ENCODE results near the gene IGSF21.

The IGSF21 gene

DNA sequence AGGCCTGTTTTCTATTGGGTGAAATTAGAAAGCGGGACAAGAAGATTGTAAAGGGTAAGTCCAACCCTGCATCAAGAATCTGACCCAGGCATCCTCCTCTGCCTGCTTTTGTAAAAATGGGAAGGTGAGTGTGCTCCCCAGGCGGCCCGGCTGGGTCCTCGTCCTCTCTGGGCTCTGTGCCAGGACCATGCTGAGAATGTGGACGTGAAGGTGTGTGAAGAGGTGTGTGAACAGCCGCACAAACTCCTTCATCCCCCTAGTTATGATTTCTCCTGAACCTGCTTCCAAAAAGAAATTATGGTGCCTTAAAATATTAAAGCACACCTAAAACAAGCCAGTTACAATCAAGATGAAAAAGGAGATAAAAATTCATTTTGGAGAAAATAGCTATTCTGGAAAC lies 185.7 kb downstream of the IGSF21 start:
- no peak overlapping the region for H3K23ac ChIP-seq (ENCODE audit: low read length)
- no peak overlapping the region for H2BK120ac ChIP-seq (ENCODE audit: insufficient read depth, low read length, poor library complexity)
- H3K36me3 ChIP-seq (ENCODE audit: control insufficient read depth in 1 of 2, insufficient read depth in 2 of 2, low read length in 2 of 2) = no peaks in the 10 kb centered on the region
- no peaks in the 10 kb centered on the region for H3K9me3 ChIP-seq (ENCODE audit: insufficient read depth, low read depth, low read length)
- H3K27me3 ChIP-seq (ENCODE audit: insufficient read depth, low read length) = no peaks in the 10 kb centered on the region
- WGBS (ENCODE audit: extremely low coverage, insufficient coverage, insufficient read length) = no CpG with 5 or more reads among the region's 6 CpGs
- no peaks in the 10 kb centered on the region for H3K79me2 ChIP-seq (ENCODE audit: control insufficient read depth, insufficient read depth, low read length, poor library complexity)
- no peak overlapping the region for H4K91ac ChIP-seq (ENCODE audit: low read depth, low read length)
- H3K18ac ChIP-seq (ENCODE audit: low read length) = no peak overlapping the region
- no peak overlapping the region for H3K27ac ChIP-seq (ENCODE audit: low read depth, low read length)
- no peak overlapping the region for H3K4ac ChIP-seq (ENCODE audit: low read depth, low read length)
- H3K4me3 ChIP-seq (ENCODE audit: low read depth, low read length) = no peak overlapping the region
- no peaks in the 10 kb centered on the region for H3K79me1 ChIP-seq (ENCODE audit: low read length)
- no peak overlapping the region for H3K14ac ChIP-seq (ENCODE audit: low read length)
- H4K12ac ChIP-seq (ENCODE audit: low read depth, low read length) = no peak overlapping the region
- H2BK12ac ChIP-seq (ENCODE audit: low read length) = no peak overlapping the region
- no peak overlapping the region for H2BK5ac ChIP-seq (ENCODE audit: low read depth, low read length, poor library complexity)
- H4K8ac ChIP-seq (ENCODE audit: low read depth, low read length) = no peak overlapping the region
- DNase-seq = no peak
- H3K9ac ChIP-seq (ENCODE audit: low read length) = no peak overlapping the region
- no peak overlapping the region for H2AFZ ChIP-seq (ENCODE audit: insufficient read depth, low read length, poor library complexity)
- no peaks in the 10 kb centered on the region for H3K4me1 ChIP-seq (ENCODE audit: control insufficient read depth in 1 of 2, insufficient read depth in 2 of 2, low read length in 2 of 2)
- H2AK5ac ChIP-seq (ENCODE audit: low read length) = no peak overlapping the region
- no peak overlapping the region for H3K4me2 ChIP-seq (ENCODE audit: low read length)

DNA sequence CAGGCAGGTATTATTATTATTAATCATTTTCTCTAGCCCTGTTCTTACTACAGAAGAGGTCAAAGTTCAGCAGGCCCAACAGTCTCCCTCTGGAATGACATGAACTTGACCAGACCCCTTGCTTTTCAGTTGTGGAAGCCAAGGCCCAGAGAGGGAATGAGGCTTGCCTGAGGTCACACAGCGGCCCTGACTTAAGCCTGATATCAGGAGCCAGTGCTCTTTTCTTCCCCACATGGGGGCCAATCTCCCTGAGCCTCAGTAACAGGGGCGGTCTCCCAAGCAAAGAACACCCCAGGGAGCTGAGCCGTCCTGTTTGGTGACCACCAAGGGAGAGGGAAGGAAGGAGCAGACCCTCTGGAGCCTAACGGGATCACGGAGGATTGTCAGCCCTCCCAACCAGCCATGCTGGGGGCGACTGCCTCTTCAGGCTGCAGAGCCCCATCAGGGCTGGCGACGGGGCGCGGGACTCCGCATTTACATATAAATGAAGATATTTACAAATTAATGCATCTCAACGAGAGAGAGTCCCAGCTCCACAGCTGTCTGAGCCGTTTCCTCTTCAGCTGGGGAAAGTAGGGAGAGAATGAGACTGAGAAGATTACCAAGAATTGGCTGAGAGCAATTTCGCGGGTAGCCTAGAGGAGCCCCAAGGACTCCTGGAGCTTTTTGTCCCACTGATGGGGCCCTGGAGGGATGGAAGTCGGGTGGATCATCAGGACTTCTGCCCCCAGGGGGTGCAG lies 187.0 kb downstream of the IGSF21 start:
- Histone ChIP-seq H3K23ac (ENCODE audit: low read length) (no peak overlapping the region), H3K27ac (ENCODE audit: low read depth, low read length) (no peak overlapping the region), H4K91ac (ENCODE audit: low read depth, low read length) (no peak overlapping the region), H3K14ac (ENCODE audit: low read length) (no peak overlapping the region), H2BK5ac (ENCODE audit: low read depth, low read length, poor library complexity) (no peak overlapping the region), H3K9ac (ENCODE audit: low read length) (no peak overlapping the region), H3K27me3 (ENCODE audit: insufficient read depth, low read length) (no peaks in the 10 kb centered on the region), H2BK120ac (ENCODE audit: insufficient read depth, low read length, poor library complexity) (no peak overlapping the region), H3K4me3 (ENCODE audit: low read depth, low read length) (no peak overlapping the region), H2AFZ (ENCODE audit: insufficient read depth, low read length, poor library complexity) (no peak overlapping the region), H3K18ac (ENCODE audit: low read length) (no peak overlapping the region), H4K8ac (ENCODE audit: low read depth, low read length) (no peak overlapping the region), H3K4me2 (ENCODE audit: low read length) (no peak overlapping the region), H3K36me3 (ENCODE audit: control insufficient read depth in 1 of 2, insufficient read depth in 2 of 2, low read length in 2 of 2) (no peaks in the 10 kb centered on the region), H3K9me3 (ENCODE audit: insufficient read depth, low read depth, low read length) (no peaks in the 10 kb centered on the region), H3K79me2 (ENCODE audit: control insufficient read depth, insufficient read depth, low read length, poor library complexity) (no peaks in the 10 kb centered on the region), H4K12ac (ENCODE audit: low read depth, low read length) (no peak overlapping the region), H3K4me1 (ENCODE audit: control insufficient read depth in 1 of 2, insufficient read depth in 2 of 2, low read length in 2 of 2) (no peaks in the 10 kb centered on the region), H3K4ac (ENCODE audit: low read depth, low read length) (no peak overlapping the region), H2AK5ac (ENCODE audit: low read length) (no peak overlapping the region), H3K79me1 (ENCODE audit: low read length) (no peaks in the 10 kb centered on the region), H2BK12ac (ENCODE audit: low read length) (no peak overlapping the region)
- WGBS (ENCODE audit: extremely low coverage, insufficient coverage, insufficient read length) = no CpG with 5 or more reads among the region's 16 CpGs
- DNase-seq = no peak

DNA sequence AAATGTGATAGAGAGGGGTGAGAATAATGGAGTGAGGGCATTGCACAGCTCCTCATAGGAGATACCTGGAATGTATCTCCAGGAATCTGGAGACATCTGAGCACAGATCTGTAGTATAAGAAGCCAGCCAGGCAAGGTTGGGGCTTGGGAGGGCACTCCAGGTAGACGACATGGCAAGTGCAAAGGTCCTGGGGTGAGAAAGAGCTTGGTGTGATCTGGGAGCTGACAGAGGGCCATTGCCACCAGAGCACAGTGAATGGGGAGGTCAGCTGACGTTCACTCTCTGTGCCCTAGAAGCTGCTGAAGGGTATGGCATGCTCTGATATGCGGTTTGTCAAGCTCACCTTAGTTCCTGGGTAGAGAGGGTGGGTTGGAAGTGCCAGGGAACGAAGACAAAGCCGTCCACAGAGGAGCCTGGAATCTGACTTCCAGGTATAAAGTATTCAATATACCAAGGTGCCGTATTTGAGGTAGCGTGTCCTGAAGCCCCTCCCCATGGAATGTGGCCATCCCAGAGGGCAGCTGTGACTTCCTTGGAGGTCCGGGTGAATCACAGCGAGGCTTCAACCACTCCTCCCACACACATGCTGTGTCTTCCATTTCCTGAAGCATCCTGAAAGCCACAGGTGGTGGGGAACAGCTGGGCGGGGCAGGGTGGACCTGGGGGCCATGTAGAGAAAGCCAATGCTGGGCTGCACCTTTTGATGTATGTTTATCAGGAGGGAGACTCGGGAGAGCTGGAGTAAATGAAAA lies 190.5 kb downstream of the IGSF21 start:
- no peak overlapping the region for H3K23ac ChIP-seq (ENCODE audit: low read length)
- no peak overlapping the region for H3K9ac ChIP-seq (ENCODE audit: low read length)
- no peaks in the 10 kb centered on the region for H3K79me2 ChIP-seq (ENCODE audit: control insufficient read depth, insufficient read depth, low read length, poor library complexity)
- no peak overlapping the region for H4K12ac ChIP-seq (ENCODE audit: low read depth, low read length)
- no peak overlapping the region for H3K4me2 ChIP-seq (ENCODE audit: low read length)
- no peak overlapping the region for H4K91ac ChIP-seq (ENCODE audit: low read depth, low read length)
- no peaks in the 10 kb centered on the region for H3K9me3 ChIP-seq (ENCODE audit: insufficient read depth, low read depth, low read length)
- no peaks in the 10 kb centered on the region for H3K27me3 ChIP-seq (ENCODE audit: insufficient read depth, low read length)
- H3K36me3 ChIP-seq (ENCODE audit: control insufficient read depth in 1 of 2, insufficient read depth in 2 of 2, low read length in 2 of 2) = no peaks in the 10 kb centered on the region
- H3K18ac ChIP-seq (ENCODE audit: low read length) = no peak overlapping the region
- peaks cover 6 to 8% of the 10 kb centered on the region in 2 experiments for H3K4me1 ChIP-seq (ENCODE audit: control insufficient read depth in 1 of 2, insufficient read depth in 2 of 2, low read length in 2 of 2)
- WGBS (ENCODE audit: extremely low coverage, insufficient coverage, insufficient read length) = no CpG with 5 or more reads among the region's 11 CpGs
- no peak overlapping the region for H2BK5ac ChIP-seq (ENCODE audit: low read depth, low read length, poor library complexity)
- H3K27ac ChIP-seq (ENCODE audit: low read depth, low read length) = no peak overlapping the region
- H3K14ac ChIP-seq (ENCODE audit: low read length) = no peak overlapping the region
- no peaks in the 10 kb centered on the region for H3K79me1 ChIP-seq (ENCODE audit: low read length)
- H2AFZ ChIP-seq (ENCODE audit: insufficient read depth, low read length, poor library complexity) = no peak overlapping the region
- no peak overlapping the region for H2AK5ac ChIP-seq (ENCODE audit: low read length)
- H2BK120ac ChIP-seq (ENCODE audit: insufficient read depth, low read length, poor library complexity) = no peak overlapping the region
- H3K4me3 ChIP-seq (ENCODE audit: low read depth, low read length) = no peak overlapping the region
- no peak for DNase-seq
- H4K8ac ChIP-seq (ENCODE audit: low read depth, low read length) = no peak overlapping the region
- no peak overlapping the region for H3K4ac ChIP-seq (ENCODE audit: low read depth, low read length)
- H2BK12ac ChIP-seq (ENCODE audit: low read length) = no peak overlapping the region

DNA sequence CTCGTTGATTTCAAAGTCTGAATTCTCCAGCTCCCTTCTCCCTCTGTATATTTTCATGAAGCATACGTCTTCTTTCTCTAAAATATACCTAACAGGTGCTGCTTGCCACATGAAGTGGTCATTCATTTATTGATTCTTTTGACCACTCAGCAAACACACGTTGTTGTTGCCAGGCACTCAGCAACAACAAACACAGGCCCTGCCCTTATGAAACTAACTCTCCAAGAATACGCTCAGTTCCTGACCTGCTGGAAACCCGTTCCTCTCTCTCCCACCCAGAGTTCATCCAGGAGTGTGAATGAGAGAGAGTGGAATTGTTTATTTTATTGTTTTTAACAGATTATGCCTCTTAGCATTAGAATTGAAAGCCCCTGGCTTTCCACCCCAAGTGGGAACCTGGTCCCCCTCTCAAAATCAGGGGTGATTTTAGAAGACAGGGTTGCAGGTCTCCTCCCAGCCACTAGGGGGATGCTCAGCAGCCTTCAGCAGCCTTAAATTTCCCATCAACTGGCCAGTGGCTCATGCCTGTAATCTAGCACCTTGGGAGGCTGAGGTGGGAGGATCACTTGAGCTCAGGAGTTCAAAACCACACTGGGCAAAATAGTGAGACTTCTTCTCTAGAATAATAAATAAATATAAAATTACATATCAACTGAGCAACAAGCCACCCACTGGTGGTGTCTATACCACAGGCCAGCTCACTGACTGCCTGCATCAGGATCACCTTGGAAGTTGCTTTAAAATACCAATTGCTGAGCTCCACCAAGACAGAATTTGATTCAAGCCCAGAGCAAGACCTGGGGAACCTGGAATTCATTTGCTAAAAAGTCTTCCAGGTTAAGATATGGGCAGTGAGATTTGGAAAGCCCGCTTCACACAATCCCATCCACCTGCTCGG lies 192.1 kb downstream of the IGSF21 start:
- no CpG with 5 or more reads among the region's 7 CpGs for WGBS (ENCODE audit: extremely low coverage, insufficient coverage, insufficient read length)
- H4K91ac ChIP-seq (ENCODE audit: low read depth, low read length) = no peak overlapping the region

More for the DNA sequence above, 192.1 kb downstream of the IGSF21 start:
- Histone ChIP-seq H2AK5ac (ENCODE audit: low read length) (no peak overlapping the region), H2BK12ac (ENCODE audit: low read length) (no peak overlapping the region), H3K23ac (ENCODE audit: low read length) (no peak overlapping the region), H3K9me3 (ENCODE audit: insufficient read depth, low read depth, low read length) (no peaks in the 10 kb centered on the region), H3K79me2 (ENCODE audit: control insufficient read depth, insufficient read depth, low read length, poor library complexity) (no peaks in the 10 kb centered on the region), H3K9ac (ENCODE audit: low read length) (no peak overlapping the region), H2BK5ac (ENCODE audit: low read depth, low read length, poor library complexity) (no peak overlapping the region), H3K4ac (ENCODE audit: low read depth, low read length) (no peak overlapping the region), H4K8ac (ENCODE audit: low read depth, low read length) (no peak overlapping the region), H3K36me3 (ENCODE audit: control insufficient read depth in 1 of 2, insufficient read depth in 2 of 2, low read length in 2 of 2) (no peaks in the 10 kb centered on the region), H3K4me3 (ENCODE audit: low read depth, low read length) (no peak overlapping the region), H3K27ac (ENCODE audit: low read depth, low read length) (no peak overlapping the region), H3K27me3 (ENCODE audit: insufficient read depth, low read length) (no peaks in the 10 kb centered on the region), H2BK120ac (ENCODE audit: insufficient read depth, low read length, poor library complexity) (no peak overlapping the region), H3K4me2 (ENCODE audit: low read length) (no peak overlapping the region), H2AFZ (ENCODE audit: insufficient read depth, low read length, poor library complexity) (no peak overlapping the region), H4K12ac (ENCODE audit: low read depth, low read length) (no peak overlapping the region), H3K18ac (ENCODE audit: low read length) (no peak overlapping the region), H3K4me1 (ENCODE audit: control insufficient read depth in 1 of 2, insufficient read depth in 2 of 2, low read length in 2 of 2) (peaks cover 6 to 8% of the 10 kb centered on the region in 2 experiments), H3K79me1 (ENCODE audit: low read length) (no peaks in the 10 kb centered on the region), H3K14ac (ENCODE audit: low read length) (no peak overlapping the region)
- peak in 1 of 2 donors; percentile 24 for DNase-seq

All from trophoblast cell (in vitro differentiated cells and primary cell).